ENCODE measurements around the gene DPM3.

DNA sequence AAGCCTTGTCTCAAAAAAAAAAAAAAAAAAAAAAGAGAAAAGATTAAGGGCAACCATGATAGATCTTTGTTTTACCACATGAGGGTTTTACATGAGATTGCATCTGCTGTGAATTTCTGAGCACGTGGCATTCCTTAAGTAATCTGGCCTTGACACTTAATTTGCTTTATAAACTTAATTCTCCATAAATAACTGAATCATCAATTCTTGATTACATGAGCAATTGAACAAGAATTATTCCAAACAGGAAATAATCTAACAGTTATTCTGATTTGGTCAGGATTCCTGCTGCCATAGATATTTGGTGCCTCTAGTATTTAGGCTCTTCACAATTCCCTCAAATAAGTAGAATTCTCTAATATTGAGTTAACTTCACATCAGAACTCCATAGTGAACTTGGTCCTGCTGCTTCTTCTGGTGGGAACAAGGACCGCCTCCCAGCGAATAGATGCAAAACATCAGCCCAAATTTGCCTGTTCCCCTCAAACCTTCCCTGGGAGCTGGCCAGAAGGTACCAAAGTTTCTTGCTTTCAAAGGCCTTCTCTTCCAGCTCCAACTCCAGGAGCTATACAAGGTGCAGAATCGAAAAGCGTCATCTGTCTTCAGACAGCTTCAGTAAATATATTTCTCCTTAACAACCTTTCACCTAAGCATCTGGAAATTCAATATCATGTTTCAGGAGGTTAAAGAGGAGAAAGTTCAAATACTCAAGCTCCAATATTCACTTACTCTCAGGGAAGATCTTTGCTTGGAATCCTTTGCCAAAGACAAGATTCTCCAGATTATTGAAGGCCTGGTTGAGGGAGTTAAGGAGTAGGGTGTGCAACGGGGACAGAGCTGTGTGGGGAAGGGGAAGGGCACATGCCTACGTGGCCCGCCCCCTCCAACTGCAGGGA lies 31.8 kb upstream of the DPM3 start:
- no peak for TF ChIP-seq POLR2A (IDR thresholded peaks at IDR 0.05)
- TF ChIP-seq, protein P1, sequence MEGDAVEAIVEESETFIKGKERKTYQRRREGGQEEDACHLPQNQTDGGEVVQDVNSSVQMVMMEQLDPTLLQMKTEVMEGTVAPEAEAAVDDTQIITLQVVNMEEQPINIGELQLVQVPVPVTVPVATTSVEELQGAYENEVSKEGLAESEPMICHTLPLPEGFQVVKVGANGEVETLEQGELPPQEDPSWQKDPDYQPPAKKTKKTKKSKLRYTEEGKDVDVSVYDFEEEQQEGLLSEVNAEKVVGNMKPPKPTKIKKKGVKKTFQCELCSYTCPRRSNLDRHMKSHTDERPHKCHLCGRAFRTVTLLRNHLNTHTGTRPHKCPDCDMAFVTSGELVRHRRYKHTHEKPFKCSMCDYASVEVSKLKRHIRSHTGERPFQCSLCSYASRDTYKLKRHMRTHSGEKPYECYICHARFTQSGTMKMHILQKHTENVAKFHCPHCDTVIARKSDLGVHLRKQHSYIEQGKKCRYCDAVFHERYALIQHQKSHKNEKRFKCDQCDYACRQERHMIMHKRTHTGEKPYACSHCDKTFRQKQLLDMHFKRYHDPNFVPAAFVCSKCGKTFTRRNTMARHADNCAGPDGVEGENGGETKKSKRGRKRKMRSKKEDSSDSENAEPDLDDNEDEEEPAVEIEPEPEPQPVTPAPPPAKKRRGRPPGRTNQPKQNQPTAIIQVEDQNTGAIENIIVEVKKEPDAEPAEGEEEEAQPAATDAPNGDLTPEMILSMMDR (IDR thresholded peaks at IDR 0.05) = no peak
